DMS79 (cell line): ENCODE results near the gene PRRC2C.

ENCODE experiments used
- DNase-seq: peaks from one replicate; lab custom pipeline; 2025; lab: John Stamatoyannopoulos, UW

Gene PRRC2C

GRCh38 chr1:171637928-171638576 is 152.7 kb downstream of the PRRC2C start:
- no peak for DNase-seq

GRCh38 chr1:171640225-171640624 is 154.9 kb downstream of the PRRC2C start:
- DNase-seq, result no peak

GRCh38 chr1:171641076-171641864 is 155.9 kb downstream of the PRRC2C start:
- no peak for DNase-seq

- no peak for DNase-seq
Observed at GRCh38 chr1:171642197-171642596, 156.9 kb downstream of the PRRC2C start.
